HS-5 (cell line): ENCODE measurements around the gene TNFRSF6B.
"Not testable (repeated sequence)": the region's sequence is repeated elsewhere in the genome, so short reads cannot be mapped to it uniquely, and the experiment has no call there.

Source experiments
- DNase-seq: peaks from one replicate; pipeline ENCODE4 v3.0.0-alpha.2; 2012; ENCODE audit warnings: low read depth

Gene TNFRSF6B

DNA sequence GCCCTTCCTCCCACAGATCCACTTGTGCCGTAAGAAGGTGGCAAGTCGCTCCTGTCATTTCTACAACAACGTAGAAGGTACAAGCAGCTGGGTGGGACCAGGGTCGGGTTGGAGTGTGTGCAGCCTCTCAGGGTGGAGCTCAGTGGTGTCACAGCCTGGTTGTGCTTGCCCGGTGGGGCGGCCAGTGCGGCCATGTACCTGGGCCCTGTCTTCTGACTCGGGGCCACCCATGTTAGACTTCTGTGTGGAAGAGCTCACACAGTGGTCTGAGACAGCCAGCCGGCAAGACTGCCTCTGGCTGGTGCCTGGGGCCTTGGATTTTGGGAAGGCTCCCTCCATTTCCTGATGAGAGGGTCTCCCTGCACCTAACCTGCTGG lies 33.7 kb upstream of the TNFRSF6B start:
- DNase-seq, result no peak

DNA sequence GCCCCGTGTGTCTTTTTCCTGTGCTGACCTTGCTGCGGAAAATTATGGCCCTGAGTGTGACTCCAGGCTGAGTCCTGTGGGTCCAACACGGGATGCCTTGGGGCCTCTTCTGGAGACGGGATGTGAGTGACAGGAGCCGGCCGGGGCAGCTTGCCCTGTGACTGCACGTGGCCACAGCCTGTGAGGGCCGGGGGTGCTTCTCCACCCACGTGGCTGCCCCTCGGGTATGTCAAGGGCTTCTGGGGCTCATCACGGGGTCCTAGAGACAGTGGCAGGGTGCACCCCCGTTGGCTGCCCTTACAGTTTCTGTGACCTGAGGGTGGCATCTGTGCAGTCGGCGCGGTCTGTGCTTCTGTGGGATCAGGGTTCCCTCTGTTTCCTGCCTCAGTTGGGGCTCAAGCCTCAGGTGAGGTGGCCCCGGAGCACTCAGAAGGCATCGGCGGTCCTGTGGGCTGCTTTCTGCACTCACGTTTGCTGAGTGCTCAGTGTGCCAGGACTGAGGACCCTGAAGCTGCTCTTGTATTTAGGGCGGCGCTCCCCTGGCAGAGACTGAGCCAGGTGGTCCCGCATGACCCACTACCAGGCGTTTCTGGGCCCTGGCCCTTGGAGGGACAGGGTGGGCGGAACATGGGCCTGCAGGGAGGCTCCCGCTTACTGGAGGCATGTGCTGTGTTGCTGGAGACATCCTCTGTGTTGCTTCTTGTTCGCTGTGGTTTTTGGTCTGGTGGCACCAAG lies 33.0 kb upstream of the TNFRSF6B start:
- no peak for DNase-seq

DNA sequence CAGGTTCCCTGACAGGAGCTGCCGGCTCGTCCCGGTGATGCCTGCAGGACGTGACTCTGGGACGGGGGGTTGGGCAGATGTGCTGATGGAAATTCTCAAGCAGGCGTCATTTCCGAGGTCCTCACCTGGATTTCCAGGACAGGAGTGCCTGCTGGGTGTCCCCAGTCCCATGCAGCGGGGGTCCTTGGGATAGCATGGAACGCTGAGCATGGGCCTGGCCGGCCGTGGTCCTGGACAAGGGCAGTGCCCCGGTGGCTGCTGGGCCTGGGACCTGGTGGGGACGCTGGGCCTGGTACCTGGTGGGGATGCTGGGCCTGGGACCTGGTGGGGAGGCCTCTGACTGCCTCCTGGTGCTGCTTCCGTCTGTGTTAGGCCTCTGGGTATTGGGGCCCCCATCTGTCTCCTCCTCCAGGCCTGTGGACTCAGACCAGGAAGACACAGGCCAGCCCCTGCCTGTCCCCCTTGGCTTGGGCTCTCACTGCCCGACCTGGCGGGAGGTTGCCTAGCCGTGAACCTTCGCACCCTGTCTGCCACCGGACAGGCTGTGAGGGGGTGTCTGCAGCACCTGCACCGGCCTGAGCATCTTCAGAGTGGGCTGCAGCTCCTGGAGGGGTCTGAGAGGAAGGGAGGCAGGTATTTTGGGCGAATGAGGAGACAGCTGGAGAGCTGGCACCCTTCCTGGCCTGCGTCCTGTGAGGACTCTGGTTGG lies 32.2 kb upstream of the TNFRSF6B start:
- DNase-seq, result no peak

DNA sequence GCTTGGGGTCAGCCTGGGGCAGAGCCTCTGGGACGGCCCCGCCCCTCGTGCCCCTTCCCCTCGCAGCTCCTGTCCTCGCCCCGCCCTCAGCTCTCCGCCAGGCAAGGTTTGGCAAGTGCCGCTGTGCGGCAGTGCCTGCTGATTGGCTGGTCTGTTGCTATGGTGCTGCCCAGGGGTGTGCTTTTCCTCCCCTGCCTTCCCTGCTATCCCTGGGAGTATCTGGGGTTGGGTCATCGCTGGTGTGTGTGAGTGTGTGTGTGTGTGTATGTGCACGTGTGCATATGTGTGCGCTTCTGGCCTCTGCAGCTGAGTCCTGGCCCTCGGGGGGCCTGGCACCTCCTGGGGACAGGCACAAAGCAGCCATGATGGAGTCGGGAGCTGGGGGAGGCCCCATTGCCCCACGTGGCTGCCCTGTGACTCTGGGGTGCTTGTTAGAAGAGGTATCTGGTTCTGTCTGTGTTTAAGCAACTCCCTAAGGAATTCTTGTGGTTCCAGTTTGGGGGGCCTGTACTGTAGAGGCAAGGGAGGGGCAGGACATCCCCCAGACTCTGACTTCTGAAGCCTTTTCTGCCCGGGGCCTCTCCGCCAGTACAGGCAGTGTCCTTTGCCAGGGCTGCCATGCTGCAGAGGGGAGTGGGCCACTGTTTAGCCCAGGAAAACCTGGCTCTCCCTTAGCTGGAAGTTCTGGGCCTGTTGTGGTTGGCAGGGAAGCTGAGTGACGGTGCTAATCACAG lies 31.4 kb upstream of the TNFRSF6B start:
- DNase-seq, result no peak

DNA sequence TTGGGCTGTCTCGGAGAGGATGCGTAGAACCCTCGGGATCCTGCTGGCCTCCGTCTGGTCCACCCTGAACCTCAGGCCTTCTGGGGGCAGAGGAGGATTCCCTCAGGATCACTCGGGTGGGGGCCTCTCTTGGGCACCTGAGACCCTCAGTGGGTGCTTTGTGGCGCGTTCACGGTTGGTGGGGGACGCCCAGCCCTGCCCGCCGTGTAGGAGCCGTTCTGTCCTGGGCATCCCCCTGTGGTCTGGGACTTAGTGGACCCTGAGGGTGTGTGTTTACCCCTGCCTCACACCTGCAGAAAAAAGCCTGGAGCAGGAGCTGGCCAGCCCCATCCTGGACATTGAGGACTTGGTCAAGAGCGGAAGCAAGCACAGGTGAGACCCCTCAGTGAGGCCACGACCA lies 30.7 kb upstream of the TNFRSF6B start:
- no peak for DNase-seq

DNA sequence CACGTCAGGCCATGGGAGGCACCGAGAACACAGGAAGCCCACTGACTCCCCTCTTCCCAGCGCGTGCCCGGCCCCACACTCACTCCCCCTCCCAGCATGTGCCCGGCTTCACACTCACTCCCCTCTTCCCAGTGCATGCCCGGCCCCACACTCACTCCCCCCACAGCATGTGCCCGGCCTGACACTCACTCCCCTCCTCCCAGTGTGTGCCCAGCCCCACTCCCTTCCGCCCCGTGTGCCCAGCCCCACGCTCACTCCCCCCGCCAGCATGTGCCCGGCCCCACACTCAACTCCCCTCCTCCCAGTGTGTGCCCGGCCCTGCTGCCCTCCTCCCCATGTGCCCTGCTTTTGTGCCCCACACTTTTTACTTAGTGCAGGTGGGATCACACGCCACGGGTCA lies 28.6 kb upstream of the TNFRSF6B start:
- no peak for DNase-seq

DNA sequence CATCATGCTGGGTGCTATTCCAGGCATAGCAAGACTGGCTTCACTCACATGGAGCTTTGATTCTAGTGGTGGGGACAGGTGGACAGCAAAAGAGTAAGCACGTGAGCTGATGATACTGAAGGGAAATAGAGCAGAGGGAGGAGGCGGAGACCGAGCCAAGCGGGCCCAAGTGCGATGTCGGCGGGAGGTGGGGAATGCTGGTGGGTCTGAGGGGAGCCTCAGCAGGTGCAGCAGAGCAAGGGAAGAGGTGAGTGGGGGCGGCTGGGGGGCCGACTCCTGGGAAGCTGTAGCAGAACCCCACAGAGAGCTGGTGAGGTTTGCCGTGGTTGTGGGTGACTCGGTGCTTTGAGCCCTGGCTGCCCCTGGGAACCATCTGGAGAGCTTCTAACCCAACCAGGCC lies 28.1 kb upstream of the TNFRSF6B start:
- no peak for DNase-seq

DNA sequence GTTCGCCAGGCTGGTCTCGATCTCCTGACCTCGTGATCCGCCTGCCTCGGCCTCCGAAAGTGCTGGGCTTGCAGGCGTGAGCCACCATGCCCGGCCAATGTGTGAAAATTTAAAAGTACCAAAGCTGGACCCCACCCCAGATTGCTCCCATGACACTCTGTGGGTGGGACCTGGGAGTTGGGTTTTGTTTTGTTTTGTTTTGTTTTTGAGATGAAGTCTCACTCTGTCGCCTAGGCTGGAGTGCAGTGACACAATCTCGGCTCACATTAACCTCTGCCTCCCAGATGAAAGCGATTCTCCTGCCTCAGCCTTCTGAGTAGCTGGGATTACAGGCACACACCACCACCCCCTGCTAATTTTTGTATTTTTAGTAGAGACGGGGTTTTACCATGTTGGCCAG lies 24.8 kb upstream of the TNFRSF6B start:
- DNase-seq, result not testable (repeated sequence)

DNA sequence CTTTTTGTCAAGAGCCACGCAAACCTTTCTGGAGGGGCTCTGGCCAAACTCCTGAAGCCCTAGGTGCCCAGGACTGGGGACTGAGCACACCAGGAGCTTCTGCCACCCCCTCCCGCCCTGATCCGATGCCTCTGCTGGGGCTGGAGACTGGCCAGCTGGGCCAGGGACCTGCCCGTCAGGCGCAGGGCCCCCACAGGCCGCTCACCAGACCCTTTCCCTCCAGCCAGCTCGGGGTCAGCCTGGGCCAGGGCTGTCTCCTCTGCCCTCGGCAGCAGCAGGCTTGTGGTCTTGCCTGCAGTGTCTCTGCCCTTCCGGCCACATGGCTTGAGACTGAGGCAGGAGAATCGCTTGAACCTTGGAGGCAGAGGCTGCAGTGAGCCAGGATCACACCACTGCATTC lies 23.8 kb upstream of the TNFRSF6B start:
- DNase-seq, result no peak

DNA sequence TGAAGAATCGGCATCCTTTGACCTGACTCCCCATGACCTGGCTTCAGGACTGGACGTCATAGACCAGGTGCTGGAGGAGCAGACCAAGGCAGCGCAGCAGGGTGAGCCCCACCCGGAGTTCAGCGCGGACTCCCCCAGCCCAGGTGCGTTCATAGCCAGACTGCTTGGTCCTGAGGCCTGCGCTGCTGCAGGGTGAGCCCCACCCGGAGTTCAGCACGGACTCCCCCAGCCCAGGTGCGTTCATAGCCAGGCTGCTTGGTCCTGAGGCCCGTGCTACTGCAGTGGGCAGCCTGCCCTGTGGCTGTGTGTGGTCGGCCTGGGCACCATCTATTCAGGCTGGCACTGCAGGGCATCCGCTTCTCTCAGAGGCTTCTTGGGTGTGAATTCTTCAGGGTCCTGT lies 22.5 kb upstream of the TNFRSF6B start:
- no peak for DNase-seq

DNA sequence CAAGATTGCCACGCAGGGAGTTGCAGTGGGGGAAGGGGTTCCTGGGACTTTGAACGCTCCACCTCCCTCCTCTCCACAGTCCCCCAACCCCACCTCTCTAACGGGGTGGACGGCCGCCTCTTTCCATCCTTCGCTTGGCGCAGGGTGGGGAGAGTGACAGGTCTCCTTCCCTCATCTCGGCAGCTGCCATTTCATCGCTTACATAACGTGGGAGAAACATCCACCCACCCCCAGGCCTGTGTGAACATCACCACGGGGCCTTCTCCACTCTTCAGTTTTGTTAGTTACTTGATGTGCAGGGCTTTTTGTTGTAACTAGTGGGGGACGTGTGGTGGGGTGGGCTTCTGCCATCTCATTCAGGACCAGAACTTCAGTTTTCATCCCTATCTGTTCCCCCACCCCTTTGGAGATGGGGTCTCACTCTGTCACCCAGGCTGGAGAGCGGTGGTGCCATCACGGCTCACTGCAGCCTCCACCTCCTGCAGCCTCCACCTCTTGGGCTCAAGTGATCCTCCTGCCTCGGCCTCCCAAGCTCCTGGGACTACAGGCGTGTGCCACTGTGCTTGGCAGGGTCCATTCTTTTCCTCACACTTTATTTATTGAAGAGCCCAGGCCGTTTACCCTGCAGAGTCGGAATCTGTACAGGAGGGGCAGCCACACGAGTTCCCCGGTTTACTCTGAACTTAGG lies 20.6 kb upstream of the TNFRSF6B start:
- DNase-seq, result no peak

DNA sequence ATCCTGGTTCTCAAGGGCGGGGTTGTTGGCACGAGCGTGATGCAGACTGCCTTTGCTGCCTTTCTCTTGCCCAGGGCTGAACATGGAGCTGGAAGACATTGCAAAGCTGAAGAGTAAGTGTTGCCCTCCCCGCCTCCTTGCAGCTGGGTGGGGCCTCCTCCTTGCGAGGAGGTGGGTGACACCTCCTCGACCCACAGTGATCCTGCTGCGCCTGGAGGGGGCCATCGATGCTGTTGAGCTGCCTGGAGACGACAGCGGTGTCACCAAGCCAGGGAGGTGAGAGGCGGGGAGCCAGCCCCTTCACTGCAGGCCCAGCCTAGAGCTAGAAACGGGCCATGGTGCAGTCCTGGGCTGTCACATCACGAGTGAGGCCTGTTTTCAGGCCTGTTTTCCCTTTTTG lies 18.4 kb upstream of the TNFRSF6B start:
- DNase-seq, result no peak

DNA sequence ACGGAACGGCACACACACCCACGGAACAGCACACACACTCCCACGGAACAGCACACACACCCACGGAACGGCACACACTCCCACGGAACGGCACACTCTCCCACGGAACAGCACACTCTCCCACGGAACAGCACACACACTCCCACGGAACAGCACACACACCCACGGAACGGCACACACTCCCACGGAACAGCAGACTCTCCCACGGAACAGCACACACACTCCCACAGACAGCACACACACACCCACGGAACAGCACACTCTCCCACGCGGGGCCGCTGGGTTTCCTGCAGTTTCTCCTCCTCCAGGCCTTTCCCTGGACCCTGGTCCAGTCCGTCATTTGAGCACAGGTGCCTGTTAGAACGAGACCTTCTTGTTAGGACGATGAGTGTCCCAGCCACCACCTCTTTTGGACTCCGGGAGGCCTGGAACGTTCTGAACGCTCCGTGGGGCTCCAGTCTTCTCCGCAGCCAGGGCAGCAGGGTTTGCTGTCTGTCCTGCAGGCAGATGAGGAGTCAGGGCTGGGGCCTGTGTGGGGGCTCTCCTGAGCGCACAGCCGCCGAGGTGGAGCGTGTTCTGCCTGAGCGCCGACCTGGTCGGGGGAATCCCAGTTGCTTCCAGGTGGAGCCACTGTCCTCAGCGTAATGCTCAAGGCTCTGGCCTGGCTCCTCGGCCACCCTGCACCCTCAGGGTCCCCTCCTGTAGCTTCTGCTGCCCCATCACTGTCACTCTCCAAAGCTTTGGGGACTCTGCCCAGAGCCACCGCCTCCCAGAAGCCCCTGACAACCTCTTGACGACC lies 17.6 kb upstream of the TNFRSF6B start:
- DNase-seq, result no peak

DNA sequence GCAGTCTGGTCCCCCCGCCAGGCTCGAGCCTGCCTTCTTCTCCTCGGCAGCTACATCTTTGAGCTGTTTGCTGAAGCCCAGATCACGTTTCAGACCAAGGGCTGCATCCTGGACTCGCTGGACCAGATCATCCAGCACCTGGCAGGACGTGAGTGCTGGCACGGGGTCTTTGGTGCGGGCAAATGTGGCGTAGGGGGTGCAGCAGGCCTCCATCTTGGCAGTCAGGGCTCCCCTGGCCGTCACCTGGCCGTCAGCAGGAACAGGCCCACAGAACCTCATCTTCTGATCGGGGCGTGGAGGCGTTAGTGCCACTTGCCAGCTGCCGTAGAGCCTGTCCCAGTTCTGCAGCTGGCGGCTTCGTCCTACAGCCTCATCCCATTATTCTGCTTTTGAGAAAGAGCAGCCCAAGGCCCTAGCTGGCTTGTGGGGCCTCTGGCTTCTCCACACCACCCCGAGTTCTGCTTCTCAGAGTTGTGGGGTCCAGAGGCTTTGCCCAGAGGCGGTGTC lies 16.6 kb upstream of the TNFRSF6B start:
- DNase-seq, result no peak

DNA sequence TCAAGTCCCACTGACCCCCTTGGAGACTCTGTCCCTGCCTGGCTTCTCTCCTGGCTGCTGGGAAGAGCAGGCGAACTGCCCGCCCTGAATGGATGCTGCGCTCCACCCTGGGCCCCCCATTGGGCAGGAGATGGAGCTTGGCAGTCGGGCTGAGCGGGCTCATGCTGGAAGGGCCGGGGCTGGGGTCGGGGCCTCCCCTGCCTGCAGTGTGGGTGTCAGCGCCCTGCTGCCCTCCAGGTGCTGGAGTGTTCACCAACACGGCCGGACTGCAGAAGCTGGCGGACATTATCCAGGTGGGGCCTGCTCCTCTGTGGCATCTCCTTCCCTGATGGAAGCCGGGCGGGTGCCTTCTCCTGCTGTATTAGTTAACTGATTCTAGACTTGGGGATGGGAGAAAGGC lies 16.0 kb upstream of the TNFRSF6B start:
- no peak for DNase-seq

DNA sequence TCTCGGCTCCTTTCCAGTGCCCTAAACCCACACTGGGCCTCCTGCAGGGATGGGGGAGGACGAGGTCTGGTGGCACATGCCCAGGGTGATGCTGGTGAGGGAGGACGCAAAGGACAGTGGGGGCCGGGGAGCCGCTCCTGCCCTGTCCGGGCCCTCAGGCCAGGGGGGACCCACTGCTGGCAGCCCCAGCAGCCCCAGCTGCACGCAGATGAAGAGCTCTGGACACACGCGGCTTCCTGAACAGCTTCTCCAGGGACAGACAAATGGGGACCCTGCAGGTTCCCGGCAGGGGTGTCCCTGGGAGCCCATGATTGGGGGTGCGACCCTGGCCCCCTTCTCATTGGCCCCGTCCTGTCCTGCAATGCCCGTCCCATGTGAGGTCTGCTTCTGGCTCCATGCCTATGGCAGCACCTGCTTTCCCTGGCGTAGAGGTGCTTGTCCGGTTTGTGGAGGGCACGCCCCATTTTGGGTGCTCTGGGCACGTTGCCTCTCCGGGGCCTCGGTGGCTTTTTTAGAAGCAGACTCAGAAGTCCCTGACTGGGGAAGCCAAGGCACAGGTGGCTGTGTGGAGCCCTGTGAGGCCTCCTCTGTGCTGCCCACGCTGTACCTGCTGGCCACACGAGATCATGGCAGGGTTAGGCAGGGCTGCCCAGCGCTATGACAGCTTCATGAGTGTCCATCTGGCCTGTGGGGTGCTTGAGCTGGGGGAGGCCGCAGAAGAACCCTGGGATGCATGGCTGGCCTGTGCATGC lies 15.4 kb upstream of the TNFRSF6B start:
- DNase-seq, result no peak

DNA sequence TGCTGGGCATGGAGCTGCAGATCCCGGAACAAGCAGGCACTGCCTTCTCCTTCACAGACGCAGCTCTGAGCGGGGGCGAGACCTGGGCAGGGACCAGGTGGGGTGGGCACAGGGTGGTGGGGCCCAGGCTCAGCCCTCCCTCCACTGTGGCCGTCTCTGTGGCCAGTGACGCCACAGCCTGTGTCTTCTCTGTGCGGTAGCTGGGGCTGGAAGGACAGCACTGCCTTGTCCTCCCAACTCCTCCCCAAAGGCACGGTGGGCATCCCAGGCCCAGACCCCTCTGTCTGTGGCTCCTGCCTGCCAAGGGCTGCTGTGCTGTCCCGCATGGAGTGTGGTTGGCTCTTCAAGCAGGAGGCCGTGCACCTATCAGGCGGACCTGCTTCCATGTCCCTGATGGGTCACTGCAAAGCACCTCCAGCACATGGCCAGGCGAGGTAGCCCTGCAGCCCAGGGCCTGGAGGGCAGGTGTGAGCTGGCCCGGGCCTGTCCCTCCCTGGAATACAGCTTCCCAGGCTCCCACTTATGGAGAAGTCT lies 14.8 kb upstream of the TNFRSF6B start:
- no peak for DNase-seq

DNA sequence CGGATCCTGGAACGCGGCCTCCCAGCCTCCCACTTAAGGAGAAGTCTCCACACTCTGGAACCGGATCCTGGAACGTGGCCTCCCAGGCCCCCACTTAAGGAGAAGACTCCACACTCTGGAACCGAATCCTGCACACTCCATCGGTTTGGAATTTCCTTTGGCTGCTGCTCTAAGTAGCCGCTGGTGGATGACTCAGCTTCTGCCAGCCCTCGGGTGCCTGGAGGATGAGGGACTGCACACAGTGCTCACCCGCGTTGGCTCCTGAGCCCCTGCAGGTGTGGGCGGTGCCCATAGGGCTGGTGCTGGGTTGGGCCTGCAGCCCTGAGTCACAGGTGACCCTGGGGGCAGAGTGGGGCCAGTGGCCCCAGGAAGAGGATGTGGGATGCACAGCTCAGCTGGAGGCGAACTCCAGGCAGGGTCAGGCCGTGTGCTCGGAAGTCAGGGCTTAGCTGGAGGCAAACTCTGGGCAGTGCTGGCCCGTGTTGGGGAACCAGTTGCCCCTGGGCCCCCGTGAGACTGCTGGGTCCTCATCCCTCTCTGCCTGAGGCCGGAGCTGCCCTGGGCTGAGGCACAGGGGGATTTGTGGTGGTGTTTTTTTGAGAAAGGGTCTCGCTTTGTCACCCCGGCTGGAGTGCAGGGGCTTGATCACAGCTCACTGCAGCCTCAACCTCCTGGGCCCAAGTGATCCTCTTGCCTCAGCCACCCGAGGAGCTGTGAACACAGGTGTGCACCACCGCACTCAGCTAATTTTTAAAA lies 13.9 kb upstream of the TNFRSF6B start:
- DNase-seq, result peak; percentile 99

DNA sequence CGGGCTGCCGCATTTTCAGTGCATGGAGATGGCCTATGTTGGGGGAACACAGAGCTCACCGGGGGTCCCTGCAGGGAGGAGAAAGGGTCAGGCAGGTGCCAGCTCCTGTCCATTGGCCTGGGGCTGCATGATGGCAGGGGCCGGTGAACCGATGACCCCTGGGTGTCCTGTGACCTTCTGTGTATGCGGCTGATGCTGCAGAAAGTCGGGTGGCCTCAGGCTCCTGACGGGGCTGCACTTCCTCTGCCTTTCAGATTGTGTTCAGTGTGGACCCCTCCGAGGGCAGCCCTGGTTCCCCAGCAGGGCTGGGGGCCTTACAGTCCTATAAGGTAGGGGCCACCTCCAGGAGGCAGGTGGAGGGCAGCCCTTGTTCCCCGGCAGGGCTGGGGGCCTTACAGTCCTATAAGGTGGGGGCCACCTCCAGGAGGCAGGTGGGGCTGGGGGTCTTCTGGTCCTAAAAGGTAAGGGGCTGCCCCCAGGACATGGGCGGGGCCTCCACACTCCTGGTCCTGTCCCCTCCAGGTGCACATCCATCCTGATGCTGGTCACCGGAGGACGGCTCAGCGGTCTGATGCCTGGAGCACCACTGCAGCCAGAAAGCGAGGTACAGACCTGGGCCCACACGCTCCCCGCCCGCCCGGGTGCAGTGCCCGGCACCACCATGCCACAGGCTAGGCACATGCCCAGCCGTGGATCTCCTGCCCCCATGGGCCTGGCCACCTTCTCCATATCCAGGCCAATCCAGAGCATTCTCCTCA lies 11.0 kb upstream of the TNFRSF6B start:
- no peak for DNase-seq
